IPS DF 19.7 (cell line): Measurements from ENCODE around the gene DCDC2.
"Not testable (repeated sequence)": the region's sequence is repeated elsewhere in the genome, so short reads cannot be mapped to it uniquely, and the experiment has no call there.

Experiments used
- DNase-seq: peaks from one replicate; pipeline ENCODE4 v3.0.0-alpha.2; 2013; ENCODE audit warnings: low read depth, low spot score

The DCDC2 gene

GRCh38 chr6:24381476-24382219, 23.8 kb upstream of the DCDC2 start:
- DNase-seq = no peak

GRCh38 chr6:24378473-24379097, 20.7 kb upstream of the DCDC2 start:
- DNase-seq = no peak

GRCh38 chr6:24376871-24377270, 19.0 kb upstream of the DCDC2 start:
- DNase-seq = no peak

GRCh38 chr6:24374612-24375011, 16.8 kb upstream of the DCDC2 start:
- no peak for DNase-seq

- not testable (repeated sequence) for DNase-seq
Observed at GRCh38 chr6:24365103-24365633, 7.3 kb upstream of the DCDC2 start.

- DNase-seq = not testable (repeated sequence)
Observed at GRCh38 chr6:24362363-24362762, 4.5 kb upstream of the DCDC2 start.

GRCh38 chr6:24359640-24360454, 2.0 kb upstream of the DCDC2 start:
- DNase-seq = peak; percentile 38

GRCh38 chr6:24358219-24358821, 461 bp upstream of the DCDC2 start:
- DNase-seq = no peak

GRCh38 chr6:24356310-24356973, 1.4 kb downstream of the DCDC2 start:
- DNase-seq = no peak

- DNase-seq = no peak
Observed at GRCh38 chr6:24355393-24355792, 2.5 kb downstream of the DCDC2 start.

GRCh38 chr6:24353861-24354260, 4.0 kb downstream of the DCDC2 start:
- no peak for DNase-seq

GRCh38 chr6:24352434-24352833, 5.4 kb downstream of the DCDC2 start:
- DNase-seq = no peak

- no peak for DNase-seq
Observed at GRCh38 chr6:24344976-24345375, 12.9 kb downstream of the DCDC2 start.

- no peak for DNase-seq
Observed at GRCh38 chr6:24340998-24341938, 16.6 kb downstream of the DCDC2 start.

GRCh38 chr6:24339932-24340331, 17.9 kb downstream of the DCDC2 start:
- DNase-seq = no peak

- no peak for DNase-seq
Observed at GRCh38 chr6:24334285-24334684, 23.6 kb downstream of the DCDC2 start.

GRCh38 chr6:24332317-24332716, 25.5 kb downstream of the DCDC2 start:
- DNase-seq = no peak

GRCh38 chr6:24330137-24330732, 27.6 kb downstream of the DCDC2 start:
- DNase-seq = no peak

GRCh38 chr6:24329451-24329850, 28.4 kb downstream of the DCDC2 start:
- DNase-seq = no peak

GRCh38 chr6:24329022-24329421, 28.8 kb downstream of the DCDC2 start:
- DNase-seq = no peak
